K562 (cell line): ENCODE measurements around the gene LPCAT3. TPM values are rescaled to one million over a fixed set of nuclear protein-coding genes. Genes with fewer than 3 reads are reported as not detected.
A peak's percentile ranks its signal among the peaks of the same experiment; 100 is the strongest.

Experiments used
- BCLAF1 ChIP-seq, 2 experiments: fragments of 450-650 bp in 1 of 2; IDR thresholded peaks; 2 replicates each; pipeline ENCODE4 v1.6.1; 2011 to 2017; ENCODE audit warnings: low read depth in 2 of 2, antibody characterized with exemption in 1 of 2, borderline replicate concordance in 1 of 2, low read length in 1 of 2, mild to moderate bottlenecking in 1 of 2, mixed read lengths in 1 of 2; ENCODE audit not compliant: control insufficient read depth in 1 of 2
- ETS1 ChIP-seq: conservative IDR thresholded peaks from 2 replicates; pipeline ENCODE4 v1.6.1; 2011; ENCODE audit warnings: low read depth, mild to moderate bottlenecking, low read length; ENCODE audit not compliant: control insufficient read depth
- GABPB1 ChIP-seq: sonication (generic); formaldehyde crosslinking; IDR thresholded peaks from 2 replicates; pipeline ENCODE4 v1.8.0; 2022; ENCODE audit warnings: mild to moderate bottlenecking, missing genetic modification reagents
- GTF2A2 ChIP-seq: IDR thresholded peaks from 2 replicates; pipeline ENCODE4 v1.6.1; 2016; ENCODE audit warnings: mild to moderate bottlenecking, missing genetic modification characterization, missing compliant biosample characterization
- PURB ChIP-seq: sonication (generic); formaldehyde crosslinking; IDR thresholded peaks from 2 replicates; pipeline ENCODE4 v1.9.0; 2021; ENCODE audit warnings: low read depth, mild to moderate bottlenecking, missing genetic modification reagents
- SREBF1 ChIP-seq: fragments of 150-350 bp; IDR thresholded peaks from 2 replicates; pipeline ENCODE4 v1.6.1; 2014; ENCODE audit warnings: antibody characterized with exemption, low read depth, low read length, borderline replicate concordance
- STAG1 ChIP-seq: sonication (generic); formaldehyde crosslinking; IDR thresholded peaks from 2 replicates; pipeline ENCODE4 v1.5.0; 2020; ENCODE audit warnings: missing genetic modification reagents, borderline replicate concordance
- ZBTB11 ChIP-seq, 3 experiments: fragments of 200-800 bp in 1 of 3; fragments of 250-450 bp in 1 of 3; fragments of 450-650 bp in 1 of 3; sonication (Bioruptor Pico) in 1 of 3; sonication (Bioruptor generic) in 1 of 3; formaldehyde crosslinking in 1 of 3; IDR thresholded peaks; 2 replicates each; pipeline versions ENCODE4 v1.6.1 to v1.8.0; 2016 to 2022; ENCODE audit warnings: mild to moderate bottlenecking in 2 of 3, missing genetic modification characterization in 2 of 3, missing compliant biosample characterization in 1 of 3, moderate library complexity in 1 of 3
- ZNF124 ChIP-seq: sonication (generic); formaldehyde crosslinking; IDR thresholded peaks from 2 replicates; pipeline ENCODE4 v1.8.1; 2022; ENCODE audit warnings: missing genetic modification reagents
- ZNF311 ChIP-seq: fragments of 250-450 bp; sonication (Bioruptor Pico); IDR thresholded peaks from 2 replicates; pipeline ENCODE4 v1.4.0; 2020; ENCODE audit warnings: mild to moderate bottlenecking, moderate library complexity
- ZNF436 ChIP-seq: fragments of 250-450, 450-650 bp; sonication (Bioruptor Pico); formaldehyde crosslinking; IDR thresholded peaks from 2 replicates; pipeline ENCODE4 v1.7.0; 2020; ENCODE audit warnings: mild to moderate bottlenecking
- polyA plus RNA-seq, 8 experiments: library from polyadenylated mRNA; depleted of rRNA in 4 of 8; stranded (reverse) in 5 of 8; unstranded in 3 of 8; fragments of >200 nt; fragmentation: Nextera tagmentation in 2 of 8; fragmentation: Illumina TruSeq in 1 of 8; extraction: Ambion mirVana in 2 of 8; extraction: Trizol in 1 of 8; gene quantifications; 2 replicates each; pipeline versions ENCODE4 v1.2.1 to v1.2.3, GENCODE V29; 2011 to 2014; ENCODE audit warnings: inconsistent platforms in 1 of 8, missing spikeins in 1 of 8
- total RNA-seq, 7 experiments: library from RNA; depleted of rRNA in 6 of 7; stranded (reverse); fragments of >200 nt in 6 of 7; fragmentation: Illumina TruSeq in 2 of 7; extraction: Trizol in 2 of 7; gene quantifications; 2 replicates each; pipeline versions ENCODE4 v1.2.1 to v1.2.3, GENCODE V29; 2011 to 2021; ENCODE audit warnings: low replicate concordance in 1 of 7

Gene LPCAT3
- total and polyA plus RNA-seq, 9 of the 15 experiments (the other 6 are each of a cell fraction or from before 2014, with no cell fraction given) = 4.9 to 52.5 (median 25.3) TPM

GRCh38 chr12:7058163-7058845 is 40.0 kb upstream of the LPCAT3 start (continued):
- TF ChIP-seq ETS1 = no peak
- TF ChIP-seq PURB (CRISPR knock-in tag) = no peak
- TF ChIP-seq ZNF124 = no peak
- no peak for TF ChIP-seq ZNF436 (CRISPR knock-in tag)
- no peak for TF ChIP-seq BCLAF1 (IDR thresholded peaks at IDR 0.05; ENCODE audit: borderline replicate concordance in 1 of 2, control insufficient read depth in 1 of 2, low read depth in 2 of 2, low read length in 1 of 2)
- peak; percentile 81 for TF ChIP-seq ZNF311 (CRISPR knock-in tag)
- no peak for TF ChIP-seq STAG1
- TF ChIP-seq SREBF1 = no peak
- peak in 1 of 3 experiments; percentile 70; a peak in 2 of 6 replicates for TF ChIP-seq ZBTB11 (CRISPR knock-in tag; IDR thresholded peaks at IDR 0.05)
- TF ChIP-seq GABPB1 (CRISPR knock-in tag) = no peak
- no peak for TF ChIP-seq GTF2A2 (tag)
